Left ventricle myocardium superior (tissue), 1 donor: ENCODE results near the gene VAC14. TPM values are rescaled to one million over a fixed set of nuclear protein-coding genes. Genes with fewer than 3 reads are reported as not detected.
A peak's percentile ranks its signal among the peaks of the same experiment; 100 is the strongest.
"Not testable (repeated sequence)": the region's sequence is repeated elsewhere in the genome, so short reads cannot be mapped to it uniquely, and the experiment has no call there.

Source experiments
- ATAC-seq: fragments of 200-7000 bp; cut with Tn5 transposase; one replicate; pipeline ENCODE4 v1.9.1; 2020; ENCODE audit warnings: mild to moderate bottlenecking, moderate library complexity
- DNase-seq: peaks from one replicate; pipeline ENCODE4 v3.0.0-alpha.2; 2020
- intact Hi-C: fragments of 100-400 bp; cut with micrococcal nuclease; formaldehyde crosslinking; loops from one replicate; pipeline ENCODE4 v1.11.0; 2022
- long read RNA-seq: library from polyadenylated mRNA; unstranded; transcript quantifications from one replicate; pipeline ENCODE4 v2.0.0, GENCODE V29; 2021
- total RNA-seq: library from RNA; stranded (reverse); fragmentation: NEBNext Ultra II Directional; extraction: Animal tissue kit (Norgen Biotek cat#: 25700); gene quantifications from one replicate; pipeline ENCODE4 v1.2.1, GENCODE V29; 2021
- donor health status: DM: no; HTN: yes; CAD: no; lungs with severe emphysema.

VAC14 gene
- total RNA-seq: 20.4 TPM
- long read RNA-seq, transcript VAC14-212 (1 exons, 3,609 nt): minor isoform, 5 of 21 reads
- long read RNA-seq, transcript VAC14-201 (19 exons, 3,099 nt): major isoform, 7 of 21 reads
- long read RNA-seq, partial matches to known transcripts: 6 of 21 reads
- long read RNA-seq, other reads (novel, unspliced or antisense): 2 of 21 reads

DNA sequence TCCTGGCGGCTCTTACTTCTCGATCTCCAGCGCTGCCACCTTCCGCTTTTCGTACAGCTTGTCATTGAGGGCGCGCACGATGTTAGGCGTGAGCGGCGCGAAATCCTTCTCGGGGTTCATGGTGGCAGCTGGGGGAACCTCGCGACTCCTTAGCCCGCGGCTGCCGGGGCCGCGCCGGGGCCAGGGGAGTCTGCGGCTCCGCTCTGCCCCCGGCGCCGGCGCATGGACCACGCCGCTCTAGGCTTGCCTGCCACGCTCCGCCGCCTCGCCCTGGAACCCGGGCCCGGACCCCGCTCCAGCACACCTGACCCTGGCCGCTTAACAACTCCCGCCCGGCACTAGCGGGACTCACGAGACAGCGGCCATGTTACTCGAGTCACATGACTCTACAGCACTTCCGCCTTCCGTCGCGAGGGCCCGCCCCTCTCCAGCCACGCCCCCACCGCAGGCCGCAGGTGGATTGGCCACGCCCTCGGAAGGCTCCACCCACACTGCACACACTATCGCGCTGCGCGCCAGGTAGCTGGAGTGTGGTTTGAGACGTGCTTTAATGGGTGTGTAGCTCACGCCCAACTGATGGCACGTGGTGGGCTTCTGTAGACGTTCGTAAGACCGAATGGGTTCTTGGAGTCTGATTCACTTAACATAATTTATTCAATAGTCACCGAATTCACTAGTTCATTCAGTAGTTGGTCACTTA lies at the start of gene VAC14:
Gene VAC14, minus strand, starts transcription at position 378 of the 700 bp plus-strand sequence. Its CDS starts 258 bp downstream, at position 120.
- intact Hi-C loops: no loop called here
- peak; percentile 94 for DNase-seq
- ATAC-seq: peak; percentile 99

DNA sequence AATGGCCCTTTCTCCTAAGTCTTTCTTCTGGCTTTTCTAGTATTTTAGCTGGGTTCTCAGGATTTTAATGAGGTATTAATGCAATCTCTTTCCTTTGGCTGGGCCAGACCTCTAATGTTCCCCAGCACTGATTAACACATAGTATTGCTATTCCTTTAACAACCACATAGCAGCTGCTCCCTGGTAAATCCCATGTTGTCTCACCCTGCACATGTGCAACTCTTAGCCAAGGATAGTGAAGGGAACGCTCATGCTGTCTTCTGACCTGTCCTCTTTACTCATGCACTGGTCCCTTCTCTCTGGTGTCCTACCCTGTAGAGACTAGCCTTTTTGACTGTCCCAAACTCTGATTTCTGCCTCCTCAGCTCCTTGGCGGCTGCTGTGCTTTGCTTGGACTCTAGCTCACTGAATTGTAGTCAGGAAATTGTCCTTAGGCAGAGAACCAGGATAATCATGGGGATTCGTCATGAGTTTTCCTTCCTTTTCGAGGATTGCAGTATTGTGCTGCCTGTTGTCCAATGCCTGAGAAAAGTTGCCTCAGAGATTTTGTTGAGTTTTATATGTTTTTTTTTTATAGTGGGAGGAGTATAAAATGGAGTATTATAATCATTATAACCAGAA lies 22.6 kb upstream of the VAC14 start:
- intact Hi-C loops, DNase-seq, ATAC-seq: not testable (repeated sequence)

DNA sequence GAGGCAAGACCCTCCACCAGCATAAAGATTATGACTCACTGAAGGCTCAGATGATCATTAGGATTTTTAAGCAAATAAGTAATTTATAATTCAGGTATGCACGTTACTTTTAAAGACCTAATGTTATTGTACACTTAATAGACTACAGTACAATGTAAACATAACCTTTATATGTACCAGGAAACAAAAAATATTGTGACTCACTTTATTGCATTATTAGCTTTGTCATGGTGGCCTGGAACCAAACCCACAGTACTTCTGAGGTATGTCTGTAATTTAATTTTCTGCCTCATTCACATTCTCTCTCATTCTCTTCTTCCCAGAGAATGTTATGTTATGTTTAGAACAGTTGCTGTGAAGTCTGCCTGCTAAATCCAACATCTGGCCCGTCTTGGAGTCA lies 21.8 kb upstream of the VAC14 start:
- DNase-seq, intact Hi-C loops, ATAC-seq: not testable (repeated sequence)

DNA sequence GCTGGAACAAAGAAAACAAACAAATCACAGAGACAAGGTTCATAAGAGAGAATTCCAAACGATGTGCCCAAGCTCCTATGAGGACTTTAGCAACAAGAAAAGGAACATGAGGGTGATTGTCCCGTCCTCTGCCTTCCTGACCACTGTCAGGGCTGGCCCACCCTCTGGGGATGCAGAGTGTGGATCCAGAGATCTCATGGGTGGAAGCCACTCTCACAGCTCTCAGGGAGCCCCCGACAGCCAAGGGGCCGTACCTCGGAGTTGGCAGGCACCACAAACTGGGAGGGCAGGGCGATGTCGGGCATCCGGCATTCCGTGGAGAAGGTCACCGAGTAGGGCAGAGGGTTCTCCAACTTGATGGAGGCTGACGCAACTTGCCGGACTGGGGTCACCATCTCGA lies 17.1 kb upstream of the VAC14 start:
- ATAC-seq, DNase-seq, intact Hi-C loops: not testable (repeated sequence)

DNA sequence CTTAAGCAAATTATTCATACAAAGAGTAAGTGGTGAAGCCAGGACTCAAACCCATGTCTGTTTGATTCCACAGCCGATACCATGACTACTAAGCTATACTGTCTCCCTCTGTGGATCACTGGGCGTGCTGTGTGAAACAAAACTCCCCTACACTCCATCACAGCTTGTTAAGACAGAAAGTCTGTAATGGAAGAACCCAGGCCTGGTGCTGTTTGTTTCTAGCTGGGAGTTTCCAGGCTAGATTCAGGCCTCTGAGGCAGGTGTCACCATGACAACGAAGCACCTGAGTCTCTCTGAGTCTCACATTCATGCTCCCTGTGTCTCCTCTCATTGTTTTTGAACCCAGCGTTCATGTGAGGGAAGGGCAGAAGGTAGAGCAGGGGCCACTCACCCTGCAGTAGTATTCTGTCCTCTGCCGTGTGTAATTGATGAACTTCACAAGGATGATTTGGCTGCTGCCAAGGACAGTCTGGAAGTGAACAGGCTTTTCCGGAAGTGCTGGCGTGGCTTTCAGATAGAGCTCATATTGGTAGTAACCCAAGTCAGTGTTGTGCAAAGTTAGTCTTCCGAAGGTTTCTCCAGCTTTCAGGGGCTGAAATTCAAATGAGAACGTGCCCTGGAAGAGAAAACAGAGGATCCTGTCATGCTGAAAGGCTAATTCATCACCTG lies 8.6 kb upstream of the VAC14 start:
- ATAC-seq: no peak
- no peak for DNase-seq
- intact Hi-C loops: no loop called here

DNA sequence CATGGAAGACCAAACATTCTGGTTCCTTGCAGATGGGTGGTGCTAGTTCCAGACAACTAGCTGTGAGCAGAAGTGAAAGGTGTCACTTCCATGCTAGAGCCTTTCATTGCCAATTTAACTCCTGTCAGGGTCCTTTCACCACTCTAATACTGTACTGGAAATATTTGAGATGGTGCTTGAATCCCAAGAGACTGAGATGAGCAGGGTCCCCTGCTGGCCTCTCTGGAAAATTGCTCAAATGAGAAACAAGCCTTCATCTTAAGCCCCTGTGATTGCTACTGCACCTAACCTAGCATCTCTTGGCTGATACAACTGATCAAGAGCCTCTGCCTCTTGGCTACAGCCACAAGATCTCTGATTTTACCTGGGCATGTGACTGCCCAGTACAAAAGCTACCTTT lies 7.4 kb upstream of the VAC14 start:
- ATAC-seq (no peak), DNase-seq (no peak)
- intact Hi-C loops: no loop called here

DNA sequence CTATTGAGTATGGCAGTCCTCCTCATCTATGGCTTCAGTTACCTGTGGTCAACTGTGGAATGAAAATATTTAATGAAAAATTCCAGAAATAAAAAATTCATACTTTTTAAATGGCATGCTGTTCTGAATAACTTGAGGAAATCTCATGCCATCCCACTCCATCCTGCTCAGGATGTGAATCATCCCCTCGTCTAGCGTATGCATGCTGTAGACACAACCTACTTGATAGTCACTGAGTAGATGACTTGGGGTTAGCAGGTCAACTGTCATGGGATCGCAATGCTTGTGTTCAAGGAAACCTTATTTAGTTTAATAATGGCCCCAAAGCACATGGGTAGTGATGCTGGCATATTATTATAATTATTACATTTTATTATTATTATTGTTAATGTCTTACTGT lies 4.8 kb upstream of the VAC14 start:
- no peak for DNase-seq
- ATAC-seq: no peak
- intact Hi-C loops: no loop called here

DNA sequence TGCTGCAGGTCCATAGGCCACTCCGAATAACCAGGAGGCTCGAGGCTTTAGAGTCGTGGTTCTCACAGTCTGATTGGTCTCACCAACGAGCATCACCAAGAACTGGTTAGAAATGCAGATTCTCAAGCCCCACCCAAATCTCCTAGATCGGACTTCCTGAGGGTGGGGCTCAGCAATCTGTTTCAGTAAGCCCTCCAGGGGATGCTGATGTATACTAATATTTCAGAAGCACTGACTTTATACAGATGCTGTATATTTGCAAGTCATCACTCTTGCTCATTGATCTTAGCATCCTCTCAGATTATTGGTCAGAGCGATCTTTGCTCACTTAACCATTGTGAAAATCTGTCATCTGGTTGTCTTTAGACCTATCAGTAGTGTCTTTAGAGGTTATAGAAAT lies 4.4 kb upstream of the VAC14 start:
- no peak for DNase-seq
- intact Hi-C loops: no loop called here
- ATAC-seq: no peak

DNA sequence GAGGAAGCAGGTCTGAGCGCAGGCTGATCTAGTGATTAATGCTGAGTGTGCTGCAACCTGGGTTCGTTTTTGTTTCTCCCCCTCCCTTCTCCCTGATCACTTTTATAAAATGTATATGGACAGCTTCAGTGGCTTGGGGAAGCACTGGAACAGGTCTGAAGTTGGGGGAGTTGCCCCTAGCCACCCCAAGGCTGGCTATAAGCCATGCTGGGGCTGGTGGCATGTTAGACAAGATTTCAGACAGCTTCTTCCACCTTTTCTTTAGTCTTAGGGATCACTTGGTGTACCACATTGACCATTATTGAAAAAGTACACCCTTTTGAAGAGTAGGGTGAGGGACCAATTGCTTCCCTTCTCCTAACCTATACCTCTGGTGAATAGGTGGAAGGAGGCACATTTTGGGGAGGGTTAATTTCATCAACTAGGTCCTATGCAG lies 3.8 kb upstream of the VAC14 start:
- intact Hi-C loops: no loop called here
- DNase-seq (no peak), ATAC-seq (no peak)

DNA sequence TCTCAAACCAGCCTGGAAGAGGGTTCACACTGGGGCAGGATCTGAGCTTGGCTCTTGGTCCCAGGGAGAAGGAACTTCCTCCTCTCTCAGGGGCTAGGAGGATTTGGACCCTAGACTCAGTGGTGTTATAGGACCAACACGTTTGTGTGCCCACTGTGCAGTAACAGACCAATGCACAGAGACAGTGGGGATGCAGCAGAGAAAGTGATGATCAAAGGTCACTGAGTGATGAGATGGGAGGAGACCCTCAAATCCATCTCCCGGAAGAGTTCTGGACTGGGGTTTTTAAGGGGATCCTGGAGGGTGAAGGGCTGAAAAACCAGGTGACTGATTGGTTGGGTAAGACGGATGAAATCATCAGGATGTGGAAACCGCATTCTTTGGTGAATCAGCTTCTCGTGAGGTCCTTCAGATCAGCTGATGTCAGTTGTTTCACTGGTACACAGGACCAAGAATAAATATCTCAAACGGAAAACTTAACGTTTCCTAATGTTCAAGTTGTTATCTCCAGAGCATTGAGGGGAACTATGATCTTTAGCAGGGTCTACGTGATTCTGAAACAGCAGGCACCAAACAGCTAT lies 3.3 kb upstream of the VAC14 start:
- intact Hi-C loops: no loop called here

DNA sequence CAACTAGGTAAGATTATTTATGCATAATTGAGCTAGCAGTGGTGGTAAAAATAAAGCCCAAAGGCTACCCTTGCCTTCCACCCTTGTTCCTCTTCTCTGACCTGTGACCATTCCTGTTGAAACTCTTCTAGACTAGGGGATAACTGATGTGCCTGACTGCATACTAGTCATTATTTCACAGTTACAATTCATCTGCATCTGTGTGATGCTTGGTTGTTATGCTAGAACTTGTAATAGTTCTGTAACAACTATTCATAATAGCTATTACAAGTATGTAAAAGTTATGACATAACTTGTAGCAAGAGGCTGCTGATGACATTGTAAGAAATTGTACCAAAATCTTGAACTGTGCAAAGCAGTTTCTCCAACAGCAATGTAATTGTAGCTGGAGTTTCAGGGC lies 2.4 kb upstream of the VAC14 start:
- intact Hi-C loops: no loop called here
- ATAC-seq: no peak
- DNase-seq: no peak

More for the DNA sequence above, 3.3 kb upstream of the VAC14 start:
- no peak for DNase-seq
- ATAC-seq: no peak

DNA sequence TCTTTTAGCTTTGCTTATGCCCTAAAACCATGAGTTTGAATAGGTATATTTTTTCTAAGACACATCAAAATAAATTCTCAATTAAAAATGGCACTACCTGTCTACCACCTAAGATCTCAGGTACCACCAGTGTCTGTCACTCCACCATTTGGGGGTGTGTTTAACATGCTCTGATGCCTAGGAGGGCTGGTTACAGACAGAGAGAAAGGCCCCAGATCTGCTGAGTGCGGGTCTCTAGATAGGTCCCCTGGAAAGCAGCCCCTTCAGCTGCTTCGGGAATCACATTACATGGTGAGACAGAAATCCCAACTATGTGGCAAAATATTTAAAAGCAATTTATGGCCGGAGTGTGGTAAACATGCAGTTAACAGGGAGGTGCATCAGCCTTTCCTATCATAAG lies 653 bp upstream of the VAC14 start:
- DNase-seq: no peak
- intact Hi-C loops: no loop called here
- no peak for ATAC-seq

DNA sequence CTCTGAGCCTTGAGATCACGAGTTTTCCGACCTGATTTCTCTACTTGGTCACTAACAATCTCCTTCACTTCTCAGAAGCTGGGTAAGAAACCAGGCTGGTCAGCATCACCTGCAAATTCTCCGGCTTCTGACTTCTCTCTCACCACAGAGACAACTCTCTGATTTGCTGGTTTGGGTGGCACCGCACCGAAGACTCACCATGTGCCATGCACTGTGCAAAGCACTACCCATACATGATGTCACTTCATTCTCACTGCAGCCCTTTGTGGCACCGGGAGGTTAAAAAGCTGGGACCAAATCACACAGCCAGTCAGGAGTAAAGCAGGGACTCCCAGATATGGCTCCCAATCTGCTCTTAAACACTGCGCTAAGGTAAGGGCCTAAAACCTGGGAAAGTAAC lies 647 bp downstream of the VAC14 start:
- no peak for DNase-seq
- no peak for ATAC-seq
- intact Hi-C loops: no loop called here

DNA sequence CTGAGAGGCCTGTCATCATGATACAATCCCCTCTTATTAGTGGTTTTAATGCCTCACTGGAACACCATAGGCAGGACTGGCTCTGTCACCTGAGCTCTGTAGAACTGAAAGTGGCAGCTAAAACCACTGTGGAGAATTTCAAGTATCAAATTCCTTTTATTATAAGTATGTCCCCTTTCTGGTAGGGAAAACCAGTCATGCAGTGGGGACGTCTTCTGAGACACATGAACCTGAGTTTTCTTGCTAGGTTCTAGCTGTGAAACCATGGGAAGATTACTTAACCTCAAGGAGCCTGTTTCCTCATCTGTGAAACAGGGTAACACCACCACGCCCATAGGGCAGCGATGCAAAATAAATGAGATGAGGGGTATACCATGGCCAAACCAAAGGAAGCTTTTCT lies 4.7 kb downstream of the VAC14 start:
- no peak for DNase-seq
- intact Hi-C loops: no loop called here
- no peak for ATAC-seq

DNA sequence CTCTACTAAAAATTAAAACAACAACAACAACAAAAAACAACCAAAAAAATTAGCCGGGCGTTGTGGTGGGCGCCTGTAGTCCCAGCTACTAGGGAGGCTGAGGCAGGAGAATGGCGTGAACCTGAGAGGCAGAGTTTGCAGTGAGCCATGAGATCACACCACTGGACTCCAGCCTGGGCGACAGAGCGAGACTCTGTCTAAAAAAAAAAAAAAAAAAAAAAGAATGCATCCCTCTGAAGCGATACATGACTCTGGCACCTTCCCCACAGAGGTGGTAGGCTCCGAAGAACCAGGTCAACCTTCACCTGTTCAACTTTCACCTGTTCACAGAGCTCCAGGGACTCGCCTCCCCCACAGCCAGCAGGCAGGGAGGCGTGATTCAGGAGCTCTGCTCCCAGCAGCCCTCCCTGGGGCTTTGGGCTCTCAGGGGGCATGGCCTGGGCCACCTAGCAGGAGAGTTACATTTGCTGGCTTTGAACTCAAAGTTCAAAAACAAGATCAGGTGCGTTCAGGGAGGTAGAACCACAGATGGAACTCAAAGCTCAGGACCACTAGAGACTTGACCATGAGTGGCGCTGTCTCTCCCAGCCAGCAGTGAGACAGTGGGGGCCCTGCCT lies 5.6 kb downstream of the VAC14 start:
- peak; percentile 5 for DNase-seq
- intact Hi-C loops: no loop called here
- no peak for ATAC-seq

DNA sequence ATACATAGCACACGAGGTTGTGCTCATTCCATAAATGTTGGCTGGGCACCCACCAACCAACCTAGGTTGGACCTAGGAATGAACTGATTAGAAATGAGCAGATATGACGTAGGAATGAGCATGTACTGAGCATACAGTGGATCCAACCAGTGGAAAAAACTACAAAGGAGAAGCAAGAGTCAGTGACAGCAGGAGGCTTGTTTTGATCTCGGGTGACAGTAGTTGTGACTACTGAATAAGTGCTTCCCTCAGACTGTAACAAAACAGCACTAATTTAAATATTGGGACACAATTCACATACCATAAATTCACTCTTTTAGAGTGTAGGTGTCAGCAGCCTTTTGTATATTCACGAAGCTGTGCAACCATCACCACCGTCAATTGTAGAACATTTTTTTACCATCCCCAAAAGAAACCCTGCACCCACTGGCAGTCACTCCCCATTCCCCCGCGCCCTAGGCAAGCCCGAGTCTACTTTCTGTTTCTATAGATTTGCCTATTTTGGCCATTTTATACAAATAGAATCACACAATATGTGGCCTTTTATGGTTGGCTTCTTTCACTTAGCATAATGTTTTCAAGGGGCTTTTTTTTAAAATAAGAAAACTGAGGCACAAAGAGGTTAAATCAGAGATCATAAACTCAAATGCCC lies 7.0 kb downstream of the VAC14 start:
- DNase-seq: peak; percentile 4
- ATAC-seq: no peak
- intact Hi-C loops: no loop called here

DNA sequence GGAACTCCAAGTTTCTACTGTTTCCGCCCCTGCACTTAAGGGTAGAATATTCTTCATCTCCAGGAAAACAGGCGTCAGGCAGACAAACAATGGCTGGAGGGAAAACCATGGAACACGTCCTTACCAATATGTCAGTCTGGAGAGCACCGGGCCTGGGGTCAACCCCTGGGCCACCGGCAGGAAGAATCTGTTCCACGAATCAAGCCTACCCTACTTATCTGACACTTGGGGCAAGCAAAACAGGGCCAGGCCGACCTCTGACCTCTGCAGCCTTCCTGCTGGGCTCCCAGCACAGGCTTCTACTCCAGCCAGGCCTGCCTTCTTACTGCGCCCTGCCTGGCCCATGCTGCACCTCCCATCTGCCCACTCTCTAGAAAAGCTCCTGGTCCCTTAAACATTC lies 10.1 kb downstream of the VAC14 start:
- ATAC-seq (no peak), DNase-seq (no peak)
- intact Hi-C loops: no loop called here

DNA sequence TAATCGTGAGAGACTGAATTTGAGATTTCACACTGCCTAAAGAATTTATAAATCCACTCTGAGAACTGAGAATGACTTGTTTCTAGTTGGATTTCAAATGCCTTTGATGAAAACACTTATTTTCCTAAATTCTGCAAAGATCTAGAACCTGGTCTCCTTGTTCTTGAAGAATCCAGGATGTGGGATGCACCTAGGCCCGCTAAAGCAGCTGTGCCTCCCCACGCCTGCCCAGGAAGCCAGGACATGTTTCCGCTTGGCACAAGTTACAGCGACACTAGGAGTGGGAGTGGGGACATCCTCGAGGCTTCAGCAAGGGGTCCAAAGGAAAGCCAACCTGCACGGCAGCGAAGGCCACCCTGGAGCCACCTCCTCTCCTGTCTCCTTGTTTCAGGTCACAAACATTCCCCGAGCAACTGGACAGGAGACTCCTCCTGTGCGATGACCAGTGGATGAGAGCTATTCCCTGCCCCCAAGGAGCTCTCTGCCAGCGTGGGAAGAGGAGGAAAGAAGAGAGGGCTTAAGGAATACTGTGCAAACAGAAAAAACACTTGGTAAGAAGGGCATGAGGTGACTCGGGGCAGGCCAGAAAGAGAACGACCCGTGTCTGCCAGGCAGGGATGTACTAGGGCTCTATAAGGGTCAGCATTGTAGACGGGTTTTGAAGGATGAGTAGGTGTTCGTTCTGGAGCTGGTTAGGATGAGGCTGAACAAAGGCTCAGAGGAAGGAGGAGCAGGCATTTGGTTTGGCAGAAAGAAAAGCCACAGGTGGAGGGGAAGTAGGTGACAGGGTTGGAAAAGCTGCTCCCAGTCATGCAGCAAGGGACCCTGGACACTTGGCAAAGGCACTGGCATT lies 11.1 kb downstream of the VAC14 start:
- ATAC-seq (no peak), DNase-seq (no peak)
- intact Hi-C loops: no loop called here
